ENCODE data around the gene ARHGAP26.
A peak's percentile ranks its signal among the peaks of the same experiment; 100 is the strongest.
"Not testable (repeated sequence)": the region's sequence is repeated elsewhere in the genome, so short reads cannot be mapped to it uniquely, and the experiment has no call there.

Gene ARHGAP26

DNA sequence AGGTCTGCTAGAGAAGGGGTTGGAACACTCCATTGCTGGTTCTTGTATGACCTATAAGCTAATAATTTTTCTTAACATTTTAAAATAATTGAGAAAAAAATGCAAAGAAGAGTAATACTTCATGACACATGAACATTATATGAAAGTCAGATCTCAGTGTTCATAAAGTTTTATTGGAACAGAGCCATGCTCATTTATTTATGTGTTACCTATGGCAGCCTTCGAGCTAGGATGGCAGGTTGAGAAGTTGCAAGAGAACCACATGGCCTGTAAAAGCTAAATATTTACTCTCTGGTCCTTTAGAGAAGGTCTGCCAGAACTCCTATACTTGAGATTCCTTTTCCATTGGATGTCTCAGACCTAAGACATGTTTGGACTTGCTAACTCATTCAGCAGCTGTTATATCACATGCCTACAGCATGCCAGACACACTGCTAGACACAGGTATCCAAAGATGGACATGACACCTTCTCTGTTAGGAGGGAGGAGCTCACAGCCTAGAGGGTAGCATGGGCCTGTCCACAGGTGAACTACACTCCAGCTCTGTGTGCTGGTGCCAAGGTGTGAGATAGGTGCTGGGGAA is 304.3 kb downstream of the ARHGAP26 start:
- no peak for DNase-seq

DNA sequence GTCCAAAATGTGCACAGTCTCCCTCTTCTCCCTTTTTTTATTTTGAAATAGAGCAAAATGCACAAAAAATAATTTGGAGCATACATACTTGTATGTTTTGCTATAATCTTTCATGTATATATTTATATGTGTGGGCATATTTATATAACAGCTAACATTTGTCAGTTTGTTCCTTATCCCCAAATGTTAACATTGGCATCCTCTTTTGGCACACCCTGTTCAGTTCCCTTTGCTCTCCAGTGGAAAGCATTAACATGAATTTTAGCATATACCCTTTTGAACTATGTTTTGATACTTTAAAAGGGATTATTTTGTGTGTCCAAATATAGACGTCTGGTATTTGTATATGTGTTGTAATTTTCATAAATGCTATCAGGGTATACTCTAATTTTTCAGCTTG is 306.2 kb downstream of the ARHGAP26 start:
- no peak for DNase-seq

GRCh38 chr5:143077453-143078103 is 307.4 kb downstream of the ARHGAP26 start:
- DNase-seq, result no peak

DNA sequence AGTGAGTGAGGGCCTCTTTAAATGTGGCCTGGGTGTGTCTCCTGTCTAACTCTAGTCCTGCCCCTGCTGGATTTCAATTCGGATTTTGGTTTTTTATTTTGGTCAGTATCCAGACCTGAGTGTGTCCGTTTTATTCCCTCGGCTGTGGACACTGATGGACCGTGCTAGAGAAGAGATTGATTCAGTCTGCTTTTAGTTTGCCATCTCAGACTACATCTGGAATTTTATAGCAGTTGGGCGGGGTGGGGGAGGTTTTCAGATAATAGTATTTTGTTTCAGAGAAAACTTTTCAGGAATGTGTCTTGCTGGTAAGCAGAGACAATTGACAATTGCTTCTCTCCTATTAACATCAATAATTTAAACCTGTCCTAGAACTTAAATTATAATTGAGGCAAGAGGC is 308.1 kb downstream of the ARHGAP26 start:
- no peak for DNase-seq

GRCh38 chr5:143078971-143079370 is 308.8 kb downstream of the ARHGAP26 start:
- no peak for DNase-seq

DNA sequence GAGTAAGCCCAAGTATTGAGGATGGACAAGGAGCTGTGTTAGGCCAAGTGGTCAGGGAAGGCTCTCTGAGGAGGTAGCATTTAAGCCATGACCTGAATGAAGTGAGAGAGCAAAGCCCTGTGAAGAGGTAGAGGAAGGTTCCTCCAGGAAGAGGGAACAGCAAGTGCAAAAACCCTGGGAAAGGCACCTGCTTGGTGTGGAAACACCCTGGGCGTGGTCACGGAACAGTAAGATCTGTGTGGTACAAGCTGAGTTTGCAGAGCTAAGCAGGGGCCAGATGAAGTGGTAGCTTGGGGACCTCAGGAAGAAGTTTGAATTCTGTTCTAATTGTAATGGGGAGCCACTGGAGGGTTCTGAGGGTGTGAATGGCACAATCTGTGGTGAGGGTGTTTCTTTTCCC is 310.2 kb downstream of the ARHGAP26 start:
- DNase-seq, result no peak

DNA sequence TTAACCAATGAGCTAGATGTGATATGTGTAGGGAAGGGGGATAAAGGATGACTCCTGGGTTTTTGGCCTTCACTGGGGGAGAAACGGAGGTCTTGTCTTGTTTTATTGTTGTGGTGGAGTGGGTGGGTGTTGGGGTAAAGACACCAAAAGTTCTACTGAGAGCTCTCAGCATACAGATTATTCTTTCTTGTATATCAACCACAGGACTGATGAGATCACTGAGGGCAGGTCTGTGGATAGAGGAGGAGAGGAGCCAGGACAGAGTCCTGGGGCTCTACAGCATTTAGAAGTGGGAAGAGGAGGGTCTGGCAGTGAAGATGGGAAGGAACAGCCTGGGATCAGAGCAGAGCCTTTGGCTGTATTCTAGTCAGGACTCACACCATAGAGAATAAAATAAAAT is 310.8 kb downstream of the ARHGAP26 start:
- no peak for DNase-seq

DNA sequence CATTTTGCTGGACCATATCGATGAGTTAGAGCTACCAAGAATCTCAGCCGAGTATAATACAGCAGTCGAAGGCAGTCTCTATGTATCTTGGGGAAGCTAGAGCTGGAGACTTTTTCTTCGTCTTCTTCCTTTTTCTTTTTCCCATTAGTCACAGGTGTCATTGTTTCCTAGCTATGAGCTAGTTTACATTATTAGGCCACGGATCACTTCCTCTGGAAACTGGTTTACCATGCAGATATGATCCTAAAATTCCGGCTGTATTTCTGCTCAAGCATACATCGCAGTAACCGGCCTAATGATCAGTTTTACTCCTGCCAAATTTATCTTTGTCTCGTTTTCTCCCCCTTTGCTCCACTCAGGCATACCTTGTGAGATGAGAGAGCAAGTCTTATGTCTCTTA is 312.8 kb downstream of the ARHGAP26 start:
- no peak for DNase-seq

- DNase-seq, result no peak
These were observed 314.2 kb downstream of the ARHGAP26 start for GRCh38 chr5:143084407-143084806.

- peak; percentile 19 for DNase-seq
These were observed 315.2 kb downstream of the ARHGAP26 start for GRCh38 chr5:143085319-143085917.

DNA sequence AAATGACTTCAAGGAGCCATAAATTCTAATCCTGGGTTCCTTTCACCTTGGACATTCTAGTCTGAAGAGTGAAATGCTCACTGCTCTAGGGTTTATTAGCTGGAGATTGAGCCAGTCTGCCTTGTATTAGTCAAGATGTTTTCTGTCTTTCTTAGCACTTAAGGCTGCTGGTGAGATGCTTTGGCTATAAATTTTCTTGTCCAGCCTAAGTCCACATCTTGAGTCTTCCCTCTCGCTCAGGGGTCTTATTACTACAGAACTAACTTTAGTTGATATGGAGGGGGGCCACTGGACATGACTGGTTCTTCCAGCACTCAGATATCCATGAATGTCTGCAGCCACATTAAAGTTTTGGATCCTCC is 316.4 kb downstream of the ARHGAP26 start:
- no peak for DNase-seq

DNA sequence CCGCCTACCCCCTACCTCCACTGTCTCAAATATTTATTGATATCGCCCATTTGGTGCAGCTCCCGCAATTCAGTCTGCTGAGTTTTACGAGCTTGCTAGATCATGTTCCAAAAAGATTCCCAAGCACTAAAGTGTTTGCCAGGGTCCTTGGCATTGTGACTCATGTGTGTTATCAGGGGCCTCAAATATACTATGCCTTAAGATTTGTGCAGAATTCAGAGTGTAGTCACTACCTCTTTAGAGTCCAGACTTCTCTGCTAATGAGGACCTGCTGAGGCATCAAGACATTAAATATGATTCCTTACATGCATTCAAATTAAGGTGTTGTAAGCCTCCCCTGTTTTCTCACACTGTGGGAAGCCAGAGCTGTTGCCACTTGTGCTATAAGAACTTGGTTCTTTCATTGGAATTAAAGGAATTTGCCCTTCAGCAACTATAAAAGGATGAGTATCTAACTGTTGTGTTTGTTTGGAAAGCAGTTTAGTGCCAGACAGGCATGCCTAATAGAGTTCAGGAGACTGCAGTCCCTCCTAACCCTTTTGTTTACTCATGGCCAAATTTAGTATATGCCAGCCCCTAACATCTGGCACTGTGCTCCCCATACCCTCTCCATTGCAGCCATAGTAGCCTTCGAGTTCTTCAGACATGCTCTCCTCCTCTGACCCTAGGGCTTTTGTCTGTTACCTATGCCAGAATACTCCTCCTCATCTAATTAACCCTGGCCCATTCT is 316.9 kb downstream of the ARHGAP26 start:
- peak; percentile 44 for DNase-seq

GRCh38 chr5:143088702-143089101 is 318.5 kb downstream of the ARHGAP26 start:
- not testable (repeated sequence) for DNase-seq

- not testable (repeated sequence) for DNase-seq
These were observed 319.9 kb downstream of the ARHGAP26 start for GRCh38 chr5:143090044-143090443.

DNA sequence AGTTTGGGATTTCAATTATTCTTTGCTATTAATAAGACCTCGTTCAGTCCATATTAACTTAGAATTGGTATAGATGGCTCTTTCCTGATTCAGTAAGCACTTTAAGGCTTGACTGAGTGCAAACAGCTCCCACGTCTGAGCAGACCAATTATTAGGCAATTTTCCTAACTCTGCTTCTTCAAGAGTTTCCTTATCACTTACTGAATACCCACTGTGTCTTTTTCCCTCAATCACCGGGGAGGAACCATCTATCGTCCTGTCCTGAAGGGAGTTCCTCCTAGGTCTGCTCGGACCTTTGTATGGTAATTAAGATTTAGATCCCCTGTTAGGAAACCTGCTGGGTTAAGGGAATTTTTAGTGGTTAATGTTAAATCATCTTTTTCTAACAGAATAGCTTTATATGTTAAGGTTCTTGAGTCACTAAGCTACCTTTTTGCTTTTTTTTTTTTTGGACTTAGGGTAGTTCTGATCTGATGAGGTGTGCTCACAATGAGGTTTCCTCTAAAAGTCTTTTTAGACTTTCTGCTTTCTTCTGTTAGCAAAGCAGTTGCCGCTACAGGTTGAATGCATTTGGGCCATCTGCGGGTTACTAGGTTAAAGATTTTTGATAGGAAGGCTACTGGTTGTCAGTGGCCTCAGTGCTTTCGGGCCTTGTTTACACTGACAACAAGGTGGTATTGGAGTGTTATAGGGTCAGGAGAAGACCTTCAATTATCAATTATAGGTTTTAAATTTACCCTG is 322.7 kb downstream of the ARHGAP26 start:
- DNase-seq, result not testable (repeated sequence)

DNA sequence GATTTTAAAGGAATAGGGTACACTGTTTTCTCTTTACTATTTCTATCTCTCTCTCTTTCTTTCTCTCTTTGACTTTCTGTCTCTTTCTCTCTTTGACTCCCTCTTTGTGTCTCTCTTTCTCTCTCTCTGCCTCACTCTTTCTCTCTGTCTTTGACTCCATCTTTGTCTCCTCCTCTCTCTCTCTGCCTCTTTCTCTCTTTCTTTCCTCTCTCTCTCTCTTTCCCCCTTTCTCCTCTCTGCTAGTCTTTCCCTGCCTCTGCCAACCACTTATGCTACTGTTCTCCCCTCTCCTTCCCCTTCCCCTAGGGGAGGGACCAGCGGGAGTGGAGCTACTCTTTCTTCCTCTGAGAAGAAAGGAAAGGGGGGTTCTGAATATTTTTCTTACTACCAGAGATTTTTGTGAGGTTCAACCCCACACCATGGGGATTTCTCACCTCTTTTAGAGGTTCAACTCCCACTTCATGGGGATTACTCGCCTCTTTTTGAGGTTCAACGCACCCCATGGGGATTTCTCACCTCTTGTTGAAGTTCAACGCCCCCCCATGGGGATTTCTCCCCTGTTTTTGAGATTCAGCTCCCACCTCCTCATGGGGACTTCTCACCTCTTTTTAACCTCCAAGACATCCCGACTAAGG is 323.4 kb downstream of the ARHGAP26 start:
- no peak for DNase-seq

DNA sequence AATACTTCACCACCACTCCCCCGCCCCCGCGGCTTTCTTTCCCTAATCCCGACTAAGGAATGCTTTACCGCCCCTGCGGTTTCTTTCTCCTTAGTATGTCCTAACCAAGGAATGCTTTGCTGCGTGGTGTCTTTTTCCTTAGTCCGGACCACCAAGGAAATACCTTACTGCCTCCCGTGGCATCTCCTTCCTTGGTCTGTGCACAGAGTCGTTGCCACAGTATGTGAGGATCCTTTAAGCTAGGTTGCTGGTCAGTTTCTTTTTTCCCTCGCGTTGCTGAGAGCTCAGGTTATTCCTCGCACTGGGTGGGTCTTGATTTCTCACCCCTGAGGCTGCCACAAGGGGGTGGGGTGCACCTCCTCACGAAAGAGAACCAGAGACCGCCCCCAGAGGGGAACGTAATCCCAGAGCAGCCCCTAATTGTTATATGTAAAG is 323.9 kb downstream of the ARHGAP26 start:
- DNase-seq, result no peak

- DNase-seq, result not testable (repeated sequence)
These were observed 324.4 kb downstream of the ARHGAP26 start for GRCh38 chr5:143094608-143095007.

DNA sequence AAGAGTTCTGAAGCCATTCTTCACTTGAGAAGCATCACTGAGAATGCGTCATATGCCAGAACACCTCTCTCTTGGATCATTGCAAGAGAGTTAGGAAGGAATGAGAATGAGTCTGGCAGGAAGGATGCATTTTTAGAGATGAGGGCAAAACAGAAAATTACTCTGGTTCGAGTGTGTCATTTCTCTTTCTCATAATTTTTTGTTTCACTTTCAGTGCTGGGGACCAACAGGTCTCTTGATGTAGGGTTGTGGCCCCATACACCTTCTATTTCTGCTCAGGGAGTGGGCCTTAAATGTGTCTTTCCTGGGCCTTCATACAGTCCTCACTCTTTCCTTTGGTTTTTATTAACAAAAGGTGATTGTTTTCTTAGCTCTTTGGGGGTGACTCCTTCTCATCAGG is 330.9 kb downstream of the ARHGAP26 start:
- no peak for DNase-seq

DNA sequence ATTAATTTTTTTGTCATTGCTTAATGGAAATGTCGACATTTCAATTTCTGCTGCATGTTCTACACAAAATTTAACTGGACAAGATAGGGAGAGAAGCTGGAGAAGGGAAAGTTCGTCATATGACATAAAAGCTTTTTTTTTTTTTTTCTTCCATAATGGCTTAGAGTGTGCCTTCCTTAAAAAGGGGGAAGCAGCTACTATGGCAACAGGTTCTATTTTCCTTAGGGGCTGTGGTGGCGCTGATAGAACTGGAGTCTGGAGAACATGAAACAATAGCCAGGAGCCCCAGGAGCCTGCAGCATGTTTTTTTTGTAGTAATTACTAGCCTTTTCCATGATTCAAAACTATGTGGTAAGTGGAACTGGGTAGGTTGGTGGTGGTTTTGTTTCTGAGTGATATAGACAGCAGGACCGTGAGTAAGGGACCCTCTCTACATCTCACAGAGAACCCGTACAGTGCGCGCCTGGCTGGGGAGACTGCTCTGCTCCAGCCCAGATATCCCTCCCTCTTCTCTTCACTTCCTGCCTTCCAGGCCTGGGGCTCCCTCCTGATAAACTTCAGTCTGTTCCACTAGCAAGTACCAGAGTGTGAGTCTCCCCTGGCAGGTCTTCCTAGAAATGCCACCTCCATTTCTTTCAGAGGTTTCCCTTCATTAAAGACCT is 331.7 kb downstream of the ARHGAP26 start:
- DNase-seq, result no peak

GRCh38 chr5:143102411-143102810 is 332.2 kb downstream of the ARHGAP26 start:
- no peak for DNase-seq
